HG03457 (cell line): ENCODE data around the gene LRRC45.

Source experiments
- ATAC-seq: cut with Tn5 transposase; IDR thresholded peaks from one replicate; pipeline ENCODE4 v1.9.1; 2021; ENCODE audit warnings: moderate number of reproducible peaks; ENCODE audit not compliant: unreplicated experiment

LRRC45 gene

DNA sequence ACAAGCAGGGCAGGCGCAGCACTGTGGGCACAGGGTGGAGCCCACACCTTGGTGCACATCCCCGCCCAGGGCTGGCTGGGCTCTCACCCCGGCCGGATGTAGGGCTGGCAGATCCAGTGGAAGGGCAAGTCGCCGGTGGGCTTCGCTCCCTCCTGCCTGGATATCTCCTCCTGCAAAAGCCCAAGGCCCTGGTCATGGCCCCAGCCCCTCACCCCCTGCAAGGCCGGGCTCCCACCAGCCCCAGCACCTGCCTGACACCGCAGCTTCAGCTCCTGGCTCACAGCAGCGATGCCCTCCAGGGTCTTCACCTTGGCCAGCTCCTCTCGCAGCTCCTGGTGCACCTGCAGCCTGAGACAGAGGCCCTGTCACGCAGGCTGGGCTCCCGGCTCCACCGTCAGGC is 37.5 kb downstream of the LRRC45 start:
- ATAC-seq, result no peak

- no peak for ATAC-seq
Observed at GRCh38 chr17:82061047-82061925, 38.2 kb downstream of the LRRC45 start.

GRCh38 chr17:82062076-82062983 is 39.2 kb downstream of the LRRC45 start:
- ATAC-seq, result no peak

DNA sequence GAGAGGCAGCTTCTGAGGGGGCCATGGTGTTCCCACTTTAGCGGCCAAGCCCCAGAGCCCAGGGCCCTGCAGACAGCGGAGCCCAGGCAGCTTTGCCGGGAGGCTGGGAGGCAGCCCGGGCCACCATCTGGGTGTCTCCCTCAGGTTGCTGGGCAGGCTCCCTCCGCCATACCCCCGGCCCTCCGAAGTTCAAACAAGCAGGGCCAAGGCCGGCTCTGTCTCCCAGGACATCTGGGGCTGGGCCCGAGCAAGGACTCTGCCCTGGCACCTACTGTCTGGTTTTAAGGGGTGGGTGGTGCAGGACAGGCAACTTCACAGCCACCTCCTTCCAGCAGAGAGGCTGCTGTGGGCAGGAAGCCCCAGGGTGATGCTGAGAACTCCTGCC is 39.9 kb downstream of the LRRC45 start:
- ATAC-seq, result no peak

DNA sequence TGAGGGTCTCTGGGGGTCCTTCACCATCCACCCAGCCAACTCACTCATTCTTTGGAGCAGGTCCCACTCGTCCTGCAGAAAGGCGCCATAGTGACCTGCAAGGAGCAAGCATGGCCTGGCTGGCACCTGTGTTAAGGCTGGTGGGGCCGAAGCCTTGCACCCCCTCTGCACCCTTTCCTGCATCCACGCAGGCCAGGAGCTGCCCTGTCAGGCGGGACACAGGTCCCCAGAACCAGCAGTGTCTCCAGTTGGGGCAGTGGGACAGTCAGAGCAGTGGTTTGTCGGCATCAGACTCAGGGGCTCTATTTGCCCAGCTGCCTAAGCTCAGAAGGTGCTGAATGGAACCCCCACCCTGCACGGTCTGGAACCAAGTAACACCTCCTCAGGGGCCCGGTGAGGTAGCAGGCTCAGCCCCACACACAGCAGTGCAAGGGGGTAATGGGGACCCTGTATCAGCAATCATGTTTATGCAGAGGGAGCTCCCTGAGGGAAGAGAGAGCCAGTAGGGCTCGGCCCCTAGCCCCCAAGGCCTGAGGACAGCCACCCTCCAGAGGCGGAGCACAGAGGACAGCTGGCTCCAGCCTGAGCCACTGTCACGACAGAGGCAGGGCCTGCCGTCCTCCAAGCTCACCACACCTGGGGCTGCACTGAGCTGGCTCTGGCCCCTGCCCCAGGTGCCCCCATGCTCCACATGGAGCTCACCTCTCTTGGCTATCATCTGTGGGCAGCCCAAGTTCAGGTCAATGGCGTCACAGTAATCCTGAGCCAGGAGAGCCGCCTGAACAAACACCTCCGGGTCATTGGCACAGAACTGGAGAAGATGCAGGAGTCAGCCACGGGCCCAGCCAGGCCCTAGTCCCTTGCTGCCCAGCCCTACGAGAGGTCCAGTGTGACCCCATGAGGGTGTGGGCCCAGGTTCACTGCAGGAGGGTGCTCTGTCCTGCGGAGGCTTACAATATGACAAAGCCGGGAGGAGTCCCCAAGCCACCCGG is 40.6 kb downstream of the LRRC45 start:
- no peak for ATAC-seq

DNA sequence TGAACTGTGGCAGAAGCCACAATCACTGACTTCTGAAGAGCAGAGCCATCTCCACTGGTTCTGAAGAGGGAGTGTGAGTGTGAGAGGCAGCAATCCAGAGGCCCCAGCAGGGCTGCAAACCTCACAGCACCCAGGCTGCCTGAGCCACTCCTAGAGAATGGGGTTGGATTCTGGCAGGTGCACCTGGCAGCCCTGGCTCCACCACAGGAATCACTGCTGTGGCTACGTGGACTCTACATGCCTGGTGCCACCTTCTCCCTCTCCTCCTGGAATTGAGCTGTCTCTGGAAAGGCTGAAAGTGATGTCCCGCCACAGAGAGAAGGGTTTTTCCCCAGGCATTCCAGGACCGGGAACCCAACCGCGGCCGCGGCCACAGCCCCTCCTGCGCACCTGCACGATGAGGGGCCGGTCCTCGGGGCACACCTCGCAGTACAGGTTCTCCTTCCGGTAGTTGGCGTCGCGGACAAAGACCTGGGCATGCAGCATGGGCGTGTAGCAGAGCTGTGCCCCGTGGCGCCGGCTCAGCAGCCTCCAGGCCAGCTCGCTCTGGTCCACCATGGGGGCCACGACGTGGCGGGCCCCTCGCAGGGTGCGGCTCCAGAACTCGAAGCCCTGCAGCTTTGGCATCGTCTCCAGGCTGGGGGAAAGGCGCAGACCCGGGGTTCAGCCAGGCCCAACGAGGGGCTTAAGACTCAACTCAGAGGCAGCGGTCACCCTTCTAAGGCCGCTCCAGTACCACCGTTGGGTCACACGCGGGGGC is 41.5 kb downstream of the LRRC45 start:
- no peak for ATAC-seq

DNA sequence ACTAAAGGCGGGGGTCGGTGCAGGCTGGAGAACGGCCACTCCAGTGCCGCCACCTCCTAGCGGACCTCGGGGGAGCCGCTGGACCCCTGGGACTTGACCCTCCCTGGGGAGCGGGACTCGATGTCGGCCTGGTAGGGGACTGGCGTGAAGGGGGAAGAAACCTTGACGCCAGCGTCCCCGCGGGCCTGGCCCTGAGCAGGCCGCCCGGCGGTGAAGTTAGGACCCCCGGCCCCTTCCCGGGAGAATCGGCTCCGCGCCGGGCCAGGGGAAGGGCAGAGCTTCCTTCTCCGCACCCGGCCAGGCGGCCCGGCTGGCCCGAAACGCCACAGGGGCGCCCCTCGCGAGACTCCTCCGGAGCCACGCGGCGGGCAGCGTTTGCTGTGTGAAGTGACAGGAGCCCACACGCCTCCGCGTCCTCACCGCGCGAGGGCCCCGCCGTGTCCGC is 42.1 kb downstream of the LRRC45 start:
- ATAC-seq, result no peak

DNA sequence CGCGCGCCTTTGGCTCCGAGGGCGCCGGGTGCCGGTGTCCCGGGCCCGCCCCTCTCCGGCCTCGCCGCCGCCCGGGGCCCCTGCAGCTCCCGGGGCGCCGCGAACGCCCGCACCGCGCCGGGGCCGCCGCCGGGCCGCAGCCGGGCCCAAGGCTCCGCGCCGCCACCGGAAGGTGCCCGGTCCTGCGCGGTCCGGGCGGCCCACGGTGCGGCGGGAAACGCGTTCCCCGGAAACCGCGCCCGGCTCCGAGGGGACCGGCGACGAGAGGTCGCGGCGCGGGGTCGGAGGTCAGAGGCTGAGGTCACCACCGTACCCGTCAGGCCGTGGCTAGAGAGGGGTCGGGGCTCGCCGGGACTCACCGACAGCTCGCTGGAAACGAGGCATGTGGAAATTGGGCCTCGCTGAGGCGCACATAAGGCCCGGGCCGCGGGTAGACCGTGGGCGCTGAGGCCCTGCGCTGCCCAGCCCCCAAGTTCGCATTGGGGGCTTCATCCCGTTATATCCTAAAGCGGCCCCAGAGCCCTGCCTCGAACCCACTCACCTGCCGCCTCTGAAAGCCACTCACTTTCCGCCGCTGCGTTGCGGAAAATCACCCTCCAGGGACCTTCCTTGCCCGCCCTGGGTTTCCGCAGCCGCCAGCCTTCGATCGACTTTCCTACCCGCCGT is 42.7 kb downstream of the LRRC45 start, which contains the start of gene DUS1L:
Gene DUS1L, minus strand, starts transcription at position 167 of the 666 bp plus-strand sequence. CDS start 745 bp downstream, outside the sequence.
- no peak for ATAC-seq

- no peak for ATAC-seq
Observed at GRCh38 chr17:82070611-82071010, 47.5 kb downstream of the LRRC45 start.

DNA sequence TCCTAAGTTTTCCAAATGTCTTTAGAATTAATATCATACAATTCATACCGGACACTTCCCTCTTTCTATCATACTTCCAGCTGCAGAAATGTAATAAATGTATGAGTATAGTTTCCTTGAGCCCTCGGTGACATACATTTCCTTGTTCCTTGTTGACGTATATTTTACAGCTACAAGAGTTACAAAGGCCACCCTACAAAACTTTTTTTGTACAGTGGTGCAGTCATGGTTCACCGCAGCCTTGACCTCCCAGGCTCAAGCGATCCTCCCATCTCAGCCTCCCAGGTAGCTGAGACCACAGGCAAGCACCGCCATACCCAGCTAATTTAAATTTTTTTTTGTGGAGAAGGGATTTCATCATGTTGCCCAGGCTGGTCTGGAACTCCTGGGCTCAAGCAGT is 49.7 kb downstream of the LRRC45 start:
- no peak for ATAC-seq

GRCh38 chr17:82073446-82073845 is 50.3 kb downstream of the LRRC45 start:
- ATAC-seq, result no peak

GRCh38 chr17:82076018-82076784 is 53.1 kb downstream of the LRRC45 start:
- no peak for ATAC-seq

DNA sequence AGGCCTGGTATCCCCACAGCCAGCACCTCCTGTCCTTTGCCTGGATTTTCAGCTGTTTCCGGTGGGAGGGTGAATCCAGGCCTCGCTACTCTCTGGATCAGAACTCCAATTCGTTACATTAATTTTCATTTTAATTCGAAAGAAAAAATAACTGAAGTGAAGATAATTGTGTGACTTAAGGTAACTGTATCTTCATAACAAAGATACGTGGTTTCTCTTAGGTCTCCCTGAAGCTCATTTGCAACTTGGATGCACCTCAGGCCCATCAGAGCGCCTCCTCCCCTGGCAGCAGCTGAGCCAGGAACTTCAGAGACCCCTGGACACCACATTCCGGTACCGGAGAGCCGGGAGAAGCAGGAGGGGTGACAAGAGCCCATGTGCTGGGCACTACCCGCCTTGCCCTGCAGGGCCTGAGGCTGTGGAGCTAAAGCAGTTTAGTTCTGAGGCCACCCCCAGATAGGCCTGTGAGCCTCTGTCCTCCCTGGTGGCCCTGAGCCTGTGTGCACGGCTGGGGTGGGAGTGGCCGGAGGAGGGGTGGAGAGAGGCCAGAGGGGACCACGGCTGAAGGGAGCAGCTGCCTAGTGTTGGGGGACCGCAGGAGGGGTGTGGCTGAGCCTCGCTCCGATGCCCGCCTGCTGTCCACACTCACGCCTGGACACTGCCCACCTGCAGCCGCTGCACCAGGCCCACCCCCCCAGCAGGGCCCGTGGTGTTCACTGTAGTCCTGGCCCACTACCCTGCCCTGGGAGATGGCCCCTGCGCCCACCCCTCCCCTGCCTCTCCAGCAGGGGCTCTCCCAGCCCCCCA is 53.9 kb downstream of the LRRC45 start:
- ATAC-seq, result no peak

DNA sequence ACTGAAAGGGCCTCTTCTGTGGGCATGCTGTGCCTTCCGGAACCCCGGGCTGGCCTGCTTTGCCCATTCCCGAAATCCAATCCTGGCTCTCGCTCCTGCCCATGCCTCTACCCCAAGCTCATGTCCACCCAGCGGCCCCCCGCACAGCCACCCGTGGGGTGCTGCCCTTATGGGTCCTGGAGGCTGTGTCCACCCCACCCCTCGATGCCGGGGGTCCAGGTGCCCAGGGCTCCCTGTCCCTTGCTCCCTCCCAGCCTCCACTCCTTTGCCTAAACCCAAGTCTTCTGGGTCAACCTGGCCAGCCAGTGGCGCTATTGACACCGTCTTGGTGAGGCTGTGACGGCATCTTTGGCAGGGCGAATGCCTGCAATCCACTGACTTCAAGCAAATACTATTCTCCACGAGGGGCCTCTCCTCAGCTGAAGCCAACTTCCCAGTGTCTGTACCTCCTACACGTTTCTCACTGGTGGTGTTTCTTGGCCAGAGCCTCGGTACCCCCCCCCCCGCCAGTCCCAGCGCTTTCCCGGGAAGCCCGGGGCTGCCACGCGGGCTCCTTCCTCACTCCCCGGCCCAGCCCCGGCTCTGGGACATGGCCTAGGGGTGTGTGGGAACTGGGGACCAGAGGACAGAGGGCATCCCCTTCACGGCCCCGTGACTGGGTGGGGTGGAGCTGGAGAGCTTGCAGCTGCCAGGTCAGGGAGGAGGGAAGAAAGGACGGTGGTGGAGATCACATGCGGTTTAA is 54.7 kb downstream of the LRRC45 start:
- no peak for ATAC-seq

GRCh38 chr17:82078433-82078832 is 55.3 kb downstream of the LRRC45 start:
- ATAC-seq, result no peak

GRCh38 chr17:82079001-82079677 is 56.0 kb downstream of the LRRC45 start:
- no peak for ATAC-seq
